GM21367 (cell line): ENCODE data around the gene PPP1R9A.

Source experiments
- ATAC-seq: cut with Tn5 transposase; IDR thresholded peaks from one replicate; pipeline ENCODE4 v1.9.1; 2021; ENCODE audit not compliant: unreplicated experiment

PPP1R9A gene

DNA sequence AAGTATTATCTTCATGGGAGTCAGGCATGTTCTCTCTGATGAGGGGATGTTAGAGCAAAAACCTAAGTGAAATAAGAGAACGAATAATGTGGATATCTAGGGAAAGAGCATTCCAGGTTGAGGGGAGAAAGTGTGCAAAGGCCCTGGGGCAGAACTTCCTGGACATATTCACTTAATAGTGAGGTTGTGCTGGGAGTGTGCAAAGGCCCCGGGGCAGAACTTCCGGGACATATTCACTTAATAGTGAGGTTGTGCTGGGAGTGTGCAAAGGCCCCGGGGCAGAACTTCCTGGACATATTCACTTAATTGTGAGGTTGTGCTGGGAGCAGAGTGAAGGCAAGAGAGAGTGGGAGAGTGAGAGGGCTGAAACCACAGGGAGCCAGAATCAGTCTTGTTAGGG is 405.2 kb downstream of the PPP1R9A start:
- no peak for ATAC-seq

DNA sequence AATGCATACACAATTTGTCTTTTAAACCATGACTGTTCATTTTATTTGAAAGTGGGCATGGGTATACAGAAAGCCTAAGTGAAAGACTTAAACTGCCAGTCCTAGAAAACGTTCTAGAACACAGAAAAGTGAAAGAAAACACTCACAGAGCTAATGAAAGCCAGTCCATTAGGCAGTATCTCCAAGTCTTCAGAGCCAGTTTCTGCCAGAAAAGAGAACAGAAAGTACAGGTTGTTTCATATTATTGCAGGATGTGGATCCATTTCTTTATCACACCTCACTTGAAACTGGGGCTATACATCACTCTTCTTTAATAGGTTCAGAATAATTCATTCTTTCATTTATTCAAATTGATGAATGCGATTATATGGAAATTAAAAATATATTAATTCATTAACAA is 409.2 kb downstream of the PPP1R9A start:
- peak; percentile 69 for ATAC-seq

GRCh38 chr7:95317546-95317945 is 410.2 kb downstream of the PPP1R9A start:
- no peak for ATAC-seq

DNA sequence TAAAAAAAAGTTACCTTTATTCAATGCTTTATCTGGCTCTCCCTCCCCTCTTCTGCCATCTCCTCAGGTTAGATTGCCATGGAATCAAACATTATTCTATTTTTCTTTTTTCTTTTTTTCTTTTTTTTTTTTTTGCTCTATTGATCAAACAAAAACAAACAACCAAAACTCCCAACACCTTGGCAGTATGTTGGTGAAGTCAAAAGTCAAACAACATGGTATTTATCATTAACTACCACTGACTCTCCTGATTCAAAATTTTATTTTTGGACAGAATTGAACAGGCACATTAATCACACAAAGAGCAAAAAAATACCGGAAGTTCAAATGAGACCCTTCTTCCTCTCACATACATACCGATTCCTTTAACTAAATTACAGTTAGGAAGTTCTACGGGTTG is 410.6 kb downstream of the PPP1R9A start:
- ATAC-seq = no peak

- ATAC-seq = no peak
Measured at GRCh38 chr7:95318501-95319100, 411.2 kb downstream of the PPP1R9A start.

GRCh38 chr7:95319570-95319969 is 412.2 kb downstream of the PPP1R9A start:
- no peak for ATAC-seq

GRCh38 chr7:95320651-95321050 is 413.3 kb downstream of the PPP1R9A start:
- ATAC-seq = no peak

- no peak for ATAC-seq
Measured at GRCh38 chr7:95321720-95322119, 414.3 kb downstream of the PPP1R9A start.

DNA sequence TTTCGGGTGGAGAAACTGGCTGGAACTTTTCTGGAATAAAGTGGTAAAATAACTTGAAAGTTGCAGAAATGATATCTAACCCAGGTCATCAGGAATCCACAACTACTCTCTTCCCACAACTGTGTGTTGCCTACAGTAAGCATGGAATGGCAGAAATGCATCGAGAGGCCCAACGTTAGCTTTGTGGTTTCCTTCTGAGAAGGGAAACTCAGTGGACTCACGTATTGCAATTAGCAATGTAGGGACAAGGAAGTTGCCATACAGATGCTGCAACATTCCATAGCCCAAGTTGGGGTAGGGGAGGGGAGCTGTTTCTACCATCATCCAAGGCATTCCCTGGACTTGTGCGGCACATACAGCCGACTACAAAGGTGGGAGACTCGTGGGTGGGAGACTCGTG is 415.0 kb downstream of the PPP1R9A start:
- no peak for ATAC-seq

DNA sequence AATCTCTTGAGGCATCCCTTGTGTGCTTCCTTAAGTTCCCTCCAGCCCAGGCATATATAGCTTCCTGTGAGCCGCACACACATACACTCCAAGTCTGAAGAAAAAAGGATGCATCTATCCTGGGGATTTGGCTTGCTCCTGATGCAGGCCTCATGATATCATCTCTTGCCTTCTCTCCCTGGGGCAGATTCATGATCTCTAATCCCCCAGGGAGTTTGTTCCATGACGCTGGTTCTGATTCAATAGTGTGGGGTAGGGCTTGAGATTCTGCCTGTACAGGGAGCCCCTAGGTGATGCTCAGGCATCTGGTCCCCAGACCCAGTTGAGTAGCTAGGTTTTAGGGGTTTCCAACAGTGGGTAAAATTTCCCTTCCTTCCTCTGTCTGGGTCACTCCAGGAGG is 415.5 kb downstream of the PPP1R9A start:
- no peak for ATAC-seq

GRCh38 chr7:95323410-95324129 is 416.2 kb downstream of the PPP1R9A start:
- no peak for ATAC-seq

GRCh38 chr7:95324431-95324830 is 417.0 kb downstream of the PPP1R9A start, which contains the start of gene PON1:
PON1 (minus strand) TSS chr7:95324532; CDS start chr7:95324475, 57 bp downstream.
- ATAC-seq = no peak

DNA sequence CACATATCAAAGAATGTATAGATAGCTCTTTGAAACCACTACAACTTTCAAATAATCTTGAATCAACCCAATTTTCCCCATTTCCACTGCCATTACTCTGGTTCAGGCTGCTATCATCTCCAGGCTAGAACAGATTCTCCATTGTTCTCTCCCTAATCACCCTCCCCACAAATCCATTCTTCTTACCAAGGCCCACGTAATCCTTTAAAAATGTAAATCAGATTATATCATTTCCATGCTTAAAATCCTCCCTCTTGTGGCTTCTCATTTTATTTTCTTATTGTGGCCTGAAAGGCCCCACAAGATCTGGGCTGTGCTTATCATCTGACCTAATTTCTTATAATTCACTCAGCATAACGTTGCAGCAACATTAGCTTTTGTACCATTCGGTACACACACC is 420.0 kb downstream of the PPP1R9A start:
- ATAC-seq = no peak

DNA sequence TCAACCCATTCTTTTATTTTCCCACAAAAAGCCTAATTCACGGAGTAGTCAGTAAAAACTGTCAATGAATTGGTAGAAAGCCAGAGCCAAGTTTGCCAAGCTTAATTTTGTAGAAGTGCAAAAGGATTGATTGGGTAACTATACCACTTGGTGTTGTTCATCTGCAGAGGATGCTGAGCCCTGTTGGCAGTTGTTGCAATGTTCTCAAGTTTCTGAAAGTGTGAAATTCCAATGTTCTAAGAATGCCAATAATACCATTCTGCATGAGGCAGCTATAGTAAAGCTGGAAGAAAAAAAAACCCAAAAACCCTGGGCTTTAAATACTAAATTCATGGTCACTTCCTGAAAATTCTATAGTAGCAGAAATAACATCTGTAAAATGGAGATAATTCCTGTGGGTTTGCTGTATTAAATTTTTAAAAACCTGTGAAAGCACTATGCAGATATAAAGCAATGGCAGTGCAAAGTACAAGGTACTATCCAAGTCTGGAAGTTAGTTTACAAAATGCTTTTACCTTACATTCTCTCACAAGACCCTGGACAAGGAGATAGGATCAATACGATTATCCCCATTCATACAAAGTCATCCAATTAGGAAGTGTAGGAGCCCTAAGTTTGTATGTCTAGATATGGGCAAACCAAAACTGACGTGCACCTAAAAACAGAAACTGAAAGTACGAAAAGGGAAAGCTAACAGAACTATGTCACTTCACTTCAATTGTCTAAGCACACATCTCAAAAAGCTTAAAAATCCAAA is 423.0 kb downstream of the PPP1R9A start:
- ATAC-seq = peak; percentile 99

DNA sequence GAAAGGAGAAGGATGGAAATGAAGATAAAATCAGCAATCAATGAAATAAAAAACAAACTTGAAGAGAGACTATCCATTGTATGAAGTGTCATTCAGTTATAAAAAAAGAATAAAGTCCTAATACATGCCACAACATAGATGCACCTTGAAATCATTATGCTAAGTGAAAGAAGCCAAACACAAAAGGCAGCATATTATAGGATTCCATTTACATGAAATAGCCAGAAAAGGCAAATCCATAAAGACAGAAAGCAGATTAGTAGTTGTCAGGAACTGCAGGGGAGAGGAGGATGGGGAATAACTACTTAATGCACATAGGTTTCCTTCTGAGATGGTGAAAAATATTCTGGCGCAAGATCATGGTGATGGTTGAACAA is 423.6 kb downstream of the PPP1R9A start:
- peak; percentile 20 for ATAC-seq

DNA sequence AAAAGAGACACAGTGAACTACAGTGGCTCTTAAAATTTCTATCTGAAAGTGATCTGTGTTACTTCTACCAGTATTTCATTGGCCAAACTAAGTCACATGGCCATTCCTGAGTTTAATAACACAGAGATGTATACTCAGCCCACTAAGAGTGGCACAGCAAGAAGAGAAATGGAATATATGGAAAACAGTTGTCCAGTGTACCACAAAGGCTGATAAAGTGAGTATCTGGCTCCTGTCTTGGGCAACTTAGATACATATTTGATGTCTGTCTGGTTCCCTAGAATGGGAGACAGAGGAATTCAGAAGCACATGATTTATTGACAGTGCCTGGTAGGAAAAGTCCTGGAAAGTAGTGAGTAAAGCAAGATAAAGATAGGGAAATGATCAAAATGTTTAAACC is 427.1 kb downstream of the PPP1R9A start:
- ATAC-seq = no peak

DNA sequence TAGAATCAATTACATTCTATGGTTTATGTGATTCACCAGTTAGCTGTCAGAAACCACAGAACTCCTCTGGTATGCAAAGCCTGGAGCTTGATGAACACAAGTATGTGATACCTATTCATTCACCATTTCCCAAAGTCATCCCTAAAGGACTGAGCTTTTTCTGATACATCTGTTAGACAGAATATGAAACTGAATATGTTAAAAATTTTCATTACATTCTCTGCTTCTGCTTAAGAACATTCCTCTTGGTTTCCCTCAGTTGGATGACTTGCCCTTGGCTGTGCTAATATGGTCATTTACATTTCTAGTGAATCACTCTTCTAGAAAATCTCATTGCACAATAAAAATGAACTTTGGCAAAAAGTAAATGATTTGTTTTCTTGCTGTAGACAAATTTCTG is 427.7 kb downstream of the PPP1R9A start:
- no peak for ATAC-seq

DNA sequence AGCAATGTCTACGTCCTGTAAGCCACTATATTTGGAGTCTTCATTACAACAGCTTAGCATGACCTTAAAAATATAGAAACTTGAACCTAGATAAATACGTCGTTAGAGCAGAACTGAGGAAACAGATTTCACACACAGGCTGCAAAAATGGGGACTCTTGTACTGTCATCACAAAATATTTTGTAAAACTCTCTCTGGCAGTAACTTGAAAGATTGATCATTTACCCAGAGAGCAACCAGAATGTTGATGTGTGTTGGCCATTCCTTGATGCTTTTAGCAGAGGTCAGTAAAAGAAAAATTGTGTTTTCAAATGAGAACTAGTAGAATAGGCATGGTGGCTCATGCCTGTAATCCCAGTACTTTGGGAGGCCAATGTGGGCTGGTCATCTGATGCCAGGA is 431.4 kb downstream of the PPP1R9A start:
- no peak for ATAC-seq

GRCh38 chr7:95340491-95340890 is 433.1 kb downstream of the PPP1R9A start:
- no peak for ATAC-seq

- ATAC-seq = no peak
Measured at GRCh38 chr7:95342029-95342428, 434.6 kb downstream of the PPP1R9A start.

- ATAC-seq = no peak
Measured at GRCh38 chr7:95342642-95343307, 435.4 kb downstream of the PPP1R9A start.
